GM03348 (cell line): ENCODE results near the gene SDE2.
"Not testable (repeated sequence)": the region's sequence is repeated elsewhere in the genome, so short reads cannot be mapped to it uniquely, and the experiment has no call there.

Source experiments
- DNase-seq: peaks from one replicate; pipeline ENCODE4 v3.0.0; 2012; ENCODE audit warnings: low spot score

Gene SDE2

DNA sequence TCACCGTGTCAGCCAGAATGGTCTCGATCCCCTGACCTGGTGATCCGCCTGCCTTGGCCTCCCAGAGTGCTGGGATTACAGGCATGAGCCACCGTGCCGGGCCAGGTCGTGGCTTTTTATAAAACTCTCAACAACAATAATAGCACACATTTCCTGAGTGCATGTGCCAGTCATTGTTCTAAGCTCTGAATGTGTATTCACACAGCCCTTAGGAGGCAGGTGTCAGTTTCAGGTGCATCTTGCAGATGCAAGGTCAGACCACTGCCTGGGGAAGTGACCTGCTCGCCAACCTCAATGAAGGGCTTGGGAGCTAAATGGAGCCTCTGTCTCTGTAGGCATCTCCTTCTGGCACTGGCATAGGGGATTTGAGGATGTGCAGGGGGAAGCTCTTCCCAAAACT is 56.6 kb downstream of the SDE2 start:
- DNase-seq = no peak

GRCh38 chr1:225941942-225942222 is 57.3 kb downstream of the SDE2 start:
- DNase-seq = no peak

DNA sequence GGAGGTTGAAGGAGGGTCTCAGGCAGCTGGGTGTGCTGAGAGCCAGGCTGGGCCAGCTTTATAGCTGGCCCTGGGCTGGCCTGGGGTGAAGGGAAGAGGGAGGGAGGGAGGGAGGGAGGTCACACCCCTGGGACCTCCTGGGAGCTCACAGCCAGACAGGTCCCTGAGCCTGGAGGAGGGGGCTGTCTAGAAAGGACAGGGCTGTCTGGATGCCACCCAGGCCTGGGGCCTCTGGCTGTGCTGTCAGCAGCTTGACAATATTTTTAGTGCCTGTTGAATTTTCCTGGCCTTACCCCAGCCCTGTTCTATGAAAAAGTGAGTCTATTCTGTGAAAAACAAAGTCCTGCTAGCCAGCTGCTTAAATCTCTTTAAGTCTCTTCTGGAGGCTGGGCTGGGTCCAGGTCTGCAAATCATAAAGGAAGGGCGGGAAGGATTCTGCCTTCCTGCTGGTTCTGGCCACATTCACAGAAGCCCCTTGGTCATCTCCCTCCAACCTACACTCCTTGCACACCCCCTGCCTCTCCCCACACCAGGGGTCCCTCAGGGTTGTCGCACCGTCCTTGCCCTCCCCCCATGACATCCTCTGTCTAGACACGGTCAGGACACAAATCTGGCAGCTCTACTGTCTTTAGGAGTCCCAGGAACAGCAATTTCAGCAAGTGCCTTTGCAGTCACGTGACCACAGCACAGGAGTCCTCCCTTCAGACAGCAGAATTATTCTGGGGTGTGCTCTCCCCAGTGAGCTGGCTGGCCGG is 57.8 kb downstream of the SDE2 start, which contains the start of gene LEFTY2:
TSS of gene LEFTY2 (minus strand) at position 34 of the 755 bp plus-strand sequence. CDS start 80 bp downstream, outside the sequence.
- DNase-seq = no peak

GRCh38 chr1:225940385-225941151 is 58.6 kb downstream of the SDE2 start:
- no peak for DNase-seq

- not testable (repeated sequence) for DNase-seq
These were observed 59.2 kb downstream of the SDE2 start for GRCh38 chr1:225939939-225940310.

DNA sequence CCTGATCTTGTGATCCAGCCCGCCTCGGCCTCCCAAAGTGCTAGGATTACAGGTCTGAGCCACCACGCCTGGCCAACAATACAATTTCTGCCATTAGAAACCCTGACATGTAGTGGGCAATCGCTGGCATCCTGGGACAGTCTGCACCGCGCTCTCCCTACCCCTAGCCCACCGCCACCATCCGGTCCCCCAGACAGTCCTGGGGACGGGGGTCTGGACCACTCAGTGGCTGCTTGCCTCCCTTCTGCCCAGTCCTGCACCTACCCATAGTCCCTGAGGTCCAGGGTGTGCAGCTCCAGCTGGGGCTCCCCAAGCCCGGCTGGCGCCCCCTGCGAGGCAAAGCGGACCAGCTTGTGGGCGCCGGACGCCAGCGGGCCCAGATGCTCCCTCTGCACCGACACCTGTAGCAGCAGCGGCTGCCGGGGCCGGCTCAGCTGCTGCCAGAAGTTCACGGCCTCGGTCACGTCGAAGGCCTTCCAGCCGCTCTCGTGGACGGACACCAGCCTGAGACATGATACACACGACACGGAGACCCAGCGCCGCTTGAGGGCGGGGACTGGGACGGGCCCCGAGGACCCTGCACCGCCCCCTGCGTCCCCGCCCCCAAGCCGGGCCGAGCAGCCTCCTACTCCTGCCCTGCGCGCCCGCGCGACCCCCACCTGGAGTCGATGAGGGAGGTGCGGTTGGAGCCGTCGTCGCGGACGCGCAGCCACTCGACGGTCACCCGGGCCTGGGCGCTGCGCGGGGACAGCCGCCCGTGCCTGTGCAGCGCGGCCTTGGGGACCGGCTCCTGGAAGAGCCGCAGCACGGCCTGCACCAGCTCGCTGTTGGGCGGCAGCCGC is 59.8 kb downstream of the SDE2 start:
- not testable (repeated sequence) for DNase-seq

DNA sequence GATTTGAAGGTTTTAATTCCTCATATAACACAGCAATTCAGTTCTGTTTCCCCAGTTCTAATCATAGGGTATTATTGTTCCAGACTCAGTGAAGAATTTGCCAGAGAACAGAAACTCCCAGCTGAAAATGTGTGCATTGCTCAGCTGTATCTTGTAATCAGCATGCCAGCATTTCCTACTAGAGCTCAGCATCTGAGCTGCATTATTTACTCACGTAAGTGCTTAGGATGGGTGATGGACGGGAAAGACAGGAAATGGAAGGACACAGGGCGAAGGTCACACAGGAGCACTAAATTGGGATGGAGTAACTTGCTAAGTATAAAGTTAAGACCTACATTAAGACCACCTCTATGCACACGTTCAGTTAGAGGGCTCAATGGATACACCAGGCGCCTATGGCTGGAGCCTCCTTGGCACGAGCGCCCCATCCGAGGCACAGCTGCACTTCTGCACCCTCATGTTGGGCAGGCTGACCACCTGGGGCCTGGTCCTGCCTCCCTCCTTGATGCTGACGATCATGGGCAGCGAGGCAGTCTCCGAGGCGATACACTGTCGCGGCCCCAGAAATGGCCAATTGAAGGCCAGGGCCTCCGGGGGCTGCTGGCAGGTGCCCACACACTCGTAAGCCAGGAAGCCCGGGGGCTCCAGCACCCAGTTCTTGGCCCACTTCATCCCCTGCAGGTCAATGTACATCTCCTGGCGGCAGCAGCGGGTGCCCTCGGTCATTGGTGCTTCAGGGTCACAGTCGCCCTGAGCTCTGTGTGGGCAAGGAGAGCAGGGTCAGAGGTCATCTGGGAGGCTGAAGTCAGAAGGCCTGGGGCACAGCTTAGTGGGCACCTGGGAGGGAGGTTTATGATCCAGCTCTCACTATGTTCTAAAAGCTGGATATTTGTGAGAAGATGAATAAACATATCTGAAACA is 61.8 kb downstream of the SDE2 start:
- no peak for DNase-seq

DNA sequence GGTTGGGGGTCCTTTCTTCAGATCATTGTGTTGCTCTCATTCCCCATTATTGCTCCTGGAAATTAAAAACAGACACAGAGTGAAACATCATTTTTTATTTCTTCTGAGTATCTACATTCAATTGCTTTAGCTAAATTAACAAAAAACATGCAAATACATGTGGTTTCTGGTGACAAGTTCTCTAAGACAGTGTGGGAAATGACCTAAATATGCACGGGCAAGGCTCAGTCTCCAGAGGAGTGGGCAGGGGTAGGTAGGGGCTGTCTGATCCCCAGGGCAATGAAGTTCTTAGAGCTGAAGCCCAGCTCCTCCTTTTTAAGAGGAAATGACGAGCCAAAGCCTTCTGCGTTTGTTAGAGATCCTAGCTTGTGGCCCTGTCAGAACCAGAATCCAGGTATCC is 62.6 kb downstream of the SDE2 start:
- no peak for DNase-seq

DNA sequence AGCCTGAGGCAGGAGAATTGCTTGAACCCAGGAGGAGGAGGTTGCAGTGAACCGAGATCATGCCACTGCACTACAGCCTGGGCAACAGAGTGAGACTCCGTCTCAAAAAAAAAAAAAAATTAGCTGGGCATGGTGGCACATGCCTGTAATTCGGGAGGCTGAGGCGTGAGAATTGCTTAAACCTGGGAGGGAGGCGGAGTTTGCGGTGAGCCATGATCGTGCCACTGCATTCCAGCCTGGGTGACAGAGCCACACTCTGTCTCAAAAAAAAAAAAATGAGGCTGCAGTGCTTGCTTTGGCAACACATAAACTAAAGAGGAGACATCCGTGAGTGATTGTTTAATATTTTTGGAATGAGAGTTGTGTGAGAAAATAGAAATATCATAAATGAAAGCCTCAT is 63.1 kb downstream of the SDE2 start:
- not testable (repeated sequence) for DNase-seq

DNA sequence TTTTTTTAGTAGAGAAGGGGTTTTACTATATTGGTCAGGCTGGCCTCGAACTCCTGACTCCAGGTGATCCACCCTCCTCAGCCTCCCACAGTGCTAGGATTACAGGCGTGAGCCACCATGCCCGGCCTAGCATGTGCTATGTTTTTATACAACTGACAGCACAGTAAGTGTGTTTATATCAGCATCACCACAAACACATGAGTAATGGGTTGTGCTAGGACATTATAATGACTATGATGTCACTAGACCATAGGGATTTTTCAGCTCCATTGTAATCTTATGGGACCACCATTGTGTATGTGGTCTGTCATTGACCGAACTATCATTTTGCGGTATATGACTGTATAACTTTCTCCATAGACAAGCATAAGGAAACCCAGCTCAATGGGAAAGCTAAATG is 64.4 kb downstream of the SDE2 start:
- no peak for DNase-seq

- DNase-seq = no peak
These were observed 66.1 kb downstream of the SDE2 start for GRCh38 chr1:225933072-225933471.
